Measurements from ENCODE around the gene TTC7B. TPM values are rescaled to one million over a fixed set of nuclear protein-coding genes. Genes with fewer than 3 reads are reported as not detected.

Gene TTC7B
- total RNA-seq, 1 donor from 2014 or later: 5.0 TPM

- intact Hi-C loops (cut with micrococcal nuclease): no loop called here
Measured at GRCh38 chr14:90551733-90552464, 264.3 kb downstream of the TTC7B start.

GRCh38 chr14:90551070-90551704 lies 265.0 kb downstream of the TTC7B start:
- intact Hi-C loops (cut with micrococcal nuclease): no loop called here

- intact Hi-C loops (cut with micrococcal nuclease): no loop called here
Measured at GRCh38 chr14:90549794-90550641, 266.2 kb downstream of the TTC7B start.

- intact Hi-C loops (cut with micrococcal nuclease): no loop called here
Measured at GRCh38 chr14:90548455-90548854, 267.8 kb downstream of the TTC7B start.

GRCh38 chr14:90547968-90548367 lies 268.3 kb downstream of the TTC7B start:
- intact Hi-C loops (cut with micrococcal nuclease): no loop called here

DNA sequence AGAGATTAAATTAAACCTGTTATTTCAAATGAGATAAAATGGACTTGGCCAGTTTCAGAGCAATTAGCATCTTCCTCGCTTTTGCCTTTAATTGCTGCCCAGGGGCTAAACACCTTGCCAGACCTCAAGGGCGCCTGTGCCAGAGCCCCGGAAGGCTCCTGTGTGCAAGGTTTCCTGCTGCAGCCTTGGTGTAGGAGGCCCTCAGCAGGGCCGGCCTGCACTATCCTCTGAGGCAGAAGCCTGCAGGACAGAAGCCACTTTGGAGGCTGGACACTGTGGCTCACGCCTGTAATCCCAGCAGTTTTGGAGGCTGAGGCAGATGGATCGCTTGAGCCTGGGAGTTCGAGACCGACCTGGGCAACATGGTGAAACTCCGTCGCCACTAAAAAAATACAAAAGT lies 269.0 kb downstream of the TTC7B start:
- intact Hi-C loops (cut with micrococcal nuclease): no loop called here

- intact Hi-C loops (cut with micrococcal nuclease): no loop called here
Measured at GRCh38 chr14:90546767-90547166, 269.5 kb downstream of the TTC7B start.

DNA sequence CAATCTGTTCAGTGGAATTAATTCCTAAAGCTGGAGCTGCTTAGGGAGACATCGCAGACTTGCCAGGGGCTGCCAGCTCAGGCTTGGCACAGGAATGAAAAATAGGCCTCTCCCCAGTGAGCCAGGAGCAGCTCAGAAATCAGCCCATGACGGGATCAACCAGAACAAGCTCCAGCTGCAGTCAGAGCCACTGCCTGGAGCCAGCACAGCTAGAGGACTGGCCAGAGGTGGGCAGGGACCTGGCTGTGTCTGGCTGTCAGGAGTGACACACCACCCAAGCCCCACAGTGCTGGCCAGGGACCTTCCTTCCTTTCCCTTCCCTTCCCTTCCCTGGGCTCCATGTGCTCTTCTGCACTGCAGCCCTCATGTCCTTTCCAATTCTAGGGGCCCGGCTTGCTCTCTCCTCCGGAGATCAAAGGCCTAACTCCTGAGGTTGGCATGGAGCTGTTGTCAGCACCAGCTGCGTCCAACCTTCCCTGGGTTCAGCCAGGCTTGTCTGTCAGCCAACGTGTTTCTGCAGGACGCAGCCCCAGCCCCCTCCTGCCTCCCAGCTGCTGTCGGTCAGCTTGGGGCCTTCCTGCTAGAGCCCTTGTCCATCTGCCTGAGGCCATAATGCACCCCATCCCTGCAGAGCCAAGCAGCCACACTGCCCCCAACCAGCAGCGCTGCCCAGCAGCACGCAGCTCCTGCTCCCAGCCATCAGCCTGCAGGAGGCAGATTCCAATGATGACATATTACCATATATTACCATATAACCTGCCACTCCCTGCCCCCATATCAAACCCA lies 270.1 kb downstream of the TTC7B start:
- intact Hi-C loops (cut with micrococcal nuclease): no loop called here

GRCh38 chr14:90545382-90545781 lies 270.8 kb downstream of the TTC7B start:
- intact Hi-C loops (cut with micrococcal nuclease): no loop called here

GRCh38 chr14:90544971-90545370 lies 271.3 kb downstream of the TTC7B start:
- intact Hi-C loops (cut with micrococcal nuclease): no loop called here

- intact Hi-C loops (cut with micrococcal nuclease): no loop called here
Measured at GRCh38 chr14:90544566-90544965, 271.7 kb downstream of the TTC7B start.

DNA sequence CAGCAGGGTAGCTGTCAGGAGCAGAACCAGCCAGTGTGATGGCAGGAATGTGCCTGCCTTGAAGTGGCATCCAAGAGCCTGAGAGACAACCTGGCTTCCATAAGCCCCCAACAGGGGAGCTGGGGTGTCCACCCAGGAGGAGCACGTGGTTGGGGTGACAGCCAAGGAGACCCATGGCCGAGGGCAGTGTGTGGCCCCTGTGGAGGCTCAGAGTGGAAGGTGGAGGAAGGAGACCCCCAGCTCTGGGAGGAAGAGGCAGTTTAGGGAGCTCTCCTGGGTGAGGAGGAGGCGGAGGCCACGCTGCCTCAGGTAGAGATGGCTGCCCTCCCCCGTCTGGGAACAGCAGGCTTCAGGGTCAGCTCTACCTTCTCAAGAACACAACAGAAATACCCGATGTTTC lies 272.4 kb downstream of the TTC7B start:
- intact Hi-C loops (cut with micrococcal nuclease): no loop called here

GRCh38 chr14:90541076-90541634 lies 275.1 kb downstream of the TTC7B start:
- intact Hi-C loops (cut with micrococcal nuclease): no loop called here

DNA sequence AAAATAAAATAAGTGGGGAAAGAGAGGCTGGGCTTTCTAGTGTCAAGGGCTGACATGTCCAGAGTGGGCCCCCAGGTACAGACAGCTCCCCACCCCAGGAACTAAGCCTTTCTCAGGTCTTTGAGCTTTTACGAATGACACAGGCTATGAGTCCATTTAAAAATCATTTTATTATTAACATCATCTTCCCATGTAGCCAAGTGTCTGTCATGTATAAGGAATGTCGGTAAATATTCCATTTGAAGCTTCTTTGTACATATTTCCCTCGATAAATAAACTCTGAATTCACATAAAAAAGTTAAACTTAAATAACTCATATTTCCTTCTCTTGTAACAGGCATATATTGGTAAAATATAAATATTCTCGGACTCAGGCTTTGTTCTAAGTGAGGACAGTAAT lies 275.8 kb downstream of the TTC7B start:
- intact Hi-C loops (cut with micrococcal nuclease): no loop called here

DNA sequence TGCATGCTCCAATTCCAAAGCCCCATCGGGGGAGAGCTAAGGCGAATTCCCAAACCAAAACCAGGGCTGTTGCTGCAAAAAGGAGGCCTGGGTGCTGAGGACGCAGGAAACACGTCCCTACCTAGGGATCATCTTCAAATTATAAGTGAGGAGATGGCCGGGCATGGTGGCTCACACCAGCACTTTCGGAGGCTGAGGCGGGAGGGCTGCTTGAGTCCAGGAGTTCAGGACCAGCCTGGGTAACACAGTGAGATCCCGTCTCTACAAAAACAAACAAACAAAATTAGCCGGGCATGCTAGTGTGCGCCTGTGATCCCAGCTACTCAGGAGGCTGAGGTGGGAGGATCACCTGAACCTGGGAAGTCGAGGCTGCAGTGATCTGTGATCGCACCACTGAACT lies 276.2 kb downstream of the TTC7B start:
- intact Hi-C loops (cut with micrococcal nuclease): no loop called here

GRCh38 chr14:90539496-90539775 lies 276.8 kb downstream of the TTC7B start:
- intact Hi-C loops (cut with micrococcal nuclease): no loop called here

DNA sequence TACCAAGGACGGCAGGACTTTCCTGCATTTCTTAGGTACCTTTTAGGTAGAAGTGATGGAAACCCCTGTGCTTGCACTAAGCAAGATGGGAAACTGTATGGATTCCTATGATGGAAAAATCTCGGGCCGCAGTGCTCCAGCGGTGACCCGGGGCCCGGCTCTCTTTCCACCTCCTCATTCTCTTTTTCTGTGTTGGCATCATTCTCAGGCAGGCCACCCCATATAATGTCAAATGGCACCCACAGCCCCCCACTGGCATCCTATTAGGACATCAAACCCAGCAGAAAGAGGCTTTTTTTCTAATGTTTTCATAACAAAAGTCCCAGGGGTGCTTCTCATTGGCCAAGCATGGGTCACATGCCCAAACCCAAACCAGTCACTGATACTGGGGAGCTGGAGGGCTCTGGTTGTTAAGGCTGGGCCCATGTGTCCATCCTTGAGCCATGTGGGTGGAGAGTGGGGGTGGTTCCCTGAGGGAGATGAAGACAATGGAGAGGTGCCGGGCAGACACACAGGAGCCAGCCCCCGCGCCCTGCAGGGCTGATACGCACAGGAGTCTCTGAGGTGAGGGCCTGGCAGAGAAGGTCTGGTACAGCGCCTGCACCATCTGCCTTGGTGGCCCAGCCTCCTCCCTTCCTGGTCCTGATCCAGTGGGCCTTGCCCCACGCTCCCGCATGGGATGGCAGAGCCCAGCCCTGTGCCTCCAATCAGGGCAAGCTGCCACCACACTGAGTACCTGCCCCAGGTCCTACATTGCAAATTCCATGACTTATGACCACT lies 277.3 kb downstream of the TTC7B start:
- intact Hi-C loops (cut with micrococcal nuclease): no loop called here

GRCh38 chr14:90538095-90538494 lies 278.1 kb downstream of the TTC7B start:
- intact Hi-C loops (cut with micrococcal nuclease): no loop called here

DNA sequence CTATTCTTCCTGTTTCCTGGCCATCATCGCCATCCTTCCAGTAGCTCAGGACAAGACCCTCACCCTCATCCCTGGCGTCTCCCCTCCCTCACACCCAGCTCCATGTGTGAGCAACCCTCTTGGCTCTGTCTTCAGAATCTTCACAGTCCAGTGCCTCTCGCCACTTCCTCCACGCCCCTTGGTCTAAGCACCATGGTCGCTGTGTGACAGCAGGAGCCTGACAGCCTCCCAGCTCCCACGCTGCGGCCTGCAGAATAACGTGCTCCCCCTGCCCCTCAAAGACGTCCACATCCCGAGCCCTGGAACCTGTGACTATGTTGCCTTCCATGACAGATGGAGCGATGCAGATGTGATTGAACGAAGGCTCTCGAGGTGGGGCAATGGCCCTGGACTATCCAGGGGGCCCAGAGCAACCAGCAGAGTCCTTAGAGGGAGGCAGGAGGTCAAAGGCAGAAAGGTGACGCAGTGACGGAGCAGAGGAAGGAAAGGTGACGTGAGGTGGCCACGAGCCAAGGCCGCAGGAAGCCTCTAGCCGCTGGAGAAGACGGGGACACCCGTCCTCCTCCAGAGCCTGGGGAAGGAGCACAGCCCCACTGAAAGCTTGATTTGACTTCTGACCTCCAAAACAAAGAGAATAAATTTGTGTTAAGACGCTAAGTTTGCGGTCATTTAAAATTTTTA lies 279.6 kb downstream of the TTC7B start:
- intact Hi-C loops (cut with micrococcal nuclease): no loop called here

- intact Hi-C loops (cut with micrococcal nuclease): no loop called here
Measured at GRCh38 chr14:90536092-90536491, 280.1 kb downstream of the TTC7B start.
